MCF 10A (cell line): Measurements from ENCODE around the gene DNMT1. TPM values are rescaled to one million over a fixed set of nuclear protein-coding genes. Genes with fewer than 3 reads are reported as not detected.

Experiments
- BruUV-seq: library from RNA; stranded (reverse); fragments of 400-500 nt; replicated peaks from 2 replicates; lab custom pipeline; 2021; lab: Mats Ljungman, UMichigan
- CTCF ChIA-PET: fragments of 300-600 bp; sonication (Branson Sonifier 250); formaldehyde crosslinking; extraction: SDS; loops from one replicate; lab custom pipeline; 2021; ENCODE audit warnings: antibody characterized with exemption, inconsistent platforms; lab: Yijun Ruan, JAX
- POLR2A ChIA-PET: fragments of 300-600, 350-650 bp; sonication (Branson Sonifier 250); formaldehyde crosslinking; extraction: SDS; loops from one replicate; lab custom pipeline; 2020; ENCODE audit warnings: antibody characterized with exemption, inconsistent platforms; lab: Yijun Ruan, JAX
- DNase-seq: peaks from one replicate; pipeline ENCODE4 v3.0.0-alpha.2; 2018; ENCODE audit not compliant: unreplicated experiment
- H3K27ac Mint-ChIP-seq: one replicate; pipeline ENCODE4 v1.8.0; 2022; ENCODE audit warnings: mild to moderate bottlenecking, low read depth, mixed read lengths; ENCODE audit not compliant: unreplicated experiment
- H3K27me3 Mint-ChIP-seq: one replicate; pipeline ENCODE4 v1.8.0; 2022; ENCODE audit warnings: mixed read lengths; ENCODE audit not compliant: insufficient read depth, unreplicated experiment
- H3K36me3 Mint-ChIP-seq: one replicate; pipeline ENCODE4 v1.8.0; 2022; ENCODE audit warnings: mild to moderate bottlenecking, moderate library complexity, mixed read lengths; ENCODE audit not compliant: insufficient read depth, unreplicated experiment
- H3K4me1 Mint-ChIP-seq: one replicate; pipeline ENCODE4 v1.8.0; 2022; ENCODE audit warnings: mixed read lengths; ENCODE audit not compliant: insufficient read depth, unreplicated experiment
- H3K4me3 Mint-ChIP-seq: one replicate; pipeline ENCODE4 v1.8.0; 2022; ENCODE audit warnings: mild to moderate bottlenecking, moderate library complexity, mixed read lengths; ENCODE audit not compliant: unreplicated experiment
- H3K9me3 Mint-ChIP-seq: one replicate; pipeline ENCODE4 v1.8.0; 2022; ENCODE audit warnings: mixed read lengths; ENCODE audit not compliant: unreplicated experiment
- CTCF ChIP-seq: fragments of 200-600 bp; IDR thresholded peaks from one replicate; pipeline ENCODE4 v1.8.0; 2022; ENCODE audit warnings: antibody characterized with exemption, mild to moderate bottlenecking; ENCODE audit not compliant: unreplicated experiment
- intact Hi-C: fragments of 100-400 bp; cut with micrococcal nuclease; formaldehyde crosslinking; loops from 2 replicates; pipeline ENCODE4 v1.14.1; 2022
- total RNA-seq: library from RNA; stranded (reverse); gene quantifications from 2 replicates; pipeline ENCODE4 v1.2.3, GENCODE V29; 2022

DNMT1 gene
- total RNA-seq, 1 experiment from 2014 or later = 76.4 TPM

GRCh38 chr19:10086591-10087192 is 108.1 kb downstream of the DNMT1 start:
- POLR2A ChIA-PET = no interaction called here
- H3K27ac Mint-ChIP-seq = no peak overlapping the region
- no peak for DNase-seq
- TF ChIP-seq CTCF = no peak
- peaks cover 12% of the 10 kb centered on the region for H3K36me3 Mint-ChIP-seq
- intact Hi-C loops = no loop called here
- no peaks in the 10 kb centered on the region for H3K27me3 Mint-ChIP-seq
- H3K9me3 Mint-ChIP-seq = no peaks in the 10 kb centered on the region
- BruUV-seq = no TSS peak
- CTCF ChIA-PET = interaction anchor here (0.6 kb wide), 1 partner anchor 630 kb away, joined by 3 read pairs; no protein-coding TSS in a partner anchor
- peaks cover 6% of the 10 kb centered on the region for H3K4me1 Mint-ChIP-seq
- peak overlapping the region; percentile 85 for H3K4me3 Mint-ChIP-seq

- H3K27me3 Mint-ChIP-seq = no peaks in the 10 kb centered on the region
- no peak for TF ChIP-seq CTCF
- H3K4me1 Mint-ChIP-seq = peaks cover 6% of the 10 kb centered on the region
- peaks cover 12% of the 10 kb centered on the region for H3K36me3 Mint-ChIP-seq
- peak within 1 kb of the TSS; percentile 85 for H3K4me3 Mint-ChIP-seq
- BruUV-seq = no TSS peak
- intact Hi-C loops = no loop called here
- H3K27ac Mint-ChIP-seq = peak within 1 kb of the TSS; percentile 83
- POLR2A ChIA-PET = interaction anchor here (2.0 kb wide), 1 partner anchor 10 kb away, joined by 8 read pairs; no protein-coding TSS in a partner anchor
- peak; percentile 71 for DNase-seq
- CTCF ChIA-PET = interaction anchor here (0.6 kb wide), 1 partner anchor 631 kb away, joined by 3 read pairs; no protein-coding TSS in a partner anchor
- no peaks in the 10 kb centered on the region for H3K9me3 Mint-ChIP-seq
These were observed 108.8 kb downstream of the DNMT1 start, which contains the start of gene SHFL for GRCh38 chr19:10085641-10086590. Gene SHFL (plus strand): TSS chr19:10086317. CDS start chr19:10086428, 111 bp downstream.

- Mint-ChIP-seq H3K4me3 (peak overlapping the region; percentile 85), H3K36me3 (peaks cover under 1% of the 10 kb centered on the region), H3K27ac (no peak overlapping the region), H3K9me3 (no peaks in the 10 kb centered on the region), H3K27me3 (no peaks in the 10 kb centered on the region), H3K4me1 (peaks cover 6% of the 10 kb centered on the region)
- BruUV-seq = no TSS peak
- intact Hi-C loops = no loop called here
- no peak for DNase-seq
- CTCF ChIA-PET = no interaction called here
- POLR2A ChIA-PET = interaction anchor here (0.7 to 2.0 kb wide), 3 partner anchors 10 to 34 kb away, joined by 3 to 8 read pairs (median 3); no protein-coding TSS in a partner anchor
- TF ChIP-seq CTCF = no peak
These were observed 110.0 kb downstream of the DNMT1 start for GRCh38 chr19:10084803-10085202.

GRCh38 chr19:10083911-10084310 is 110.8 kb downstream of the DNMT1 start:
- peaks cover 6% of the 10 kb centered on the region for H3K27me3 Mint-ChIP-seq
- no peak overlapping the region for H3K4me3 Mint-ChIP-seq
- CTCF ChIA-PET = interaction anchor here (0.6 to 1.1 kb wide), 2 partner anchors 57 to 483 kb away, joined by 3 read pairs; no protein-coding TSS in a partner anchor
- DNase-seq = no peak
- no peak for TF ChIP-seq CTCF
- intact Hi-C loops = no loop called here
- no TSS peak for BruUV-seq
- POLR2A ChIA-PET = interaction anchor here (0.8 to 2.0 kb wide), 2 partner anchors 11 to 12 kb away, joined by 3 to 8 read pairs; no protein-coding TSS in a partner anchor
- no peaks in the 10 kb centered on the region for H3K36me3 Mint-ChIP-seq
- no peak overlapping the region for H3K27ac Mint-ChIP-seq
- peaks cover 6% of the 10 kb centered on the region for H3K4me1 Mint-ChIP-seq
- H3K9me3 Mint-ChIP-seq = no peaks in the 10 kb centered on the region
